BE2C (cell line): Measurements from ENCODE around the gene PTPN3.

Experiments
- DNase-seq: peaks from one replicate; pipeline ENCODE4 v3.0.0-alpha.2; 2020
- H3K27me3 ChIP-seq: fragments of 250-450 bp; sonication (Bioruptor Pico); 2 replicates; pipeline ENCODE4 v1.5.1; 2020; ENCODE audit warnings: mild to moderate bottlenecking
- H3K36me3 ChIP-seq: fragments of 250-450 bp; sonication (Bioruptor Pico); 2 replicates; pipeline ENCODE4 v1.5.1; 2020; ENCODE audit warnings: mild to moderate bottlenecking
- H3K4me1 ChIP-seq: fragments of 250-450 bp; sonication (Bioruptor Pico); 2 replicates; pipeline ENCODE4 v1.5.1; 2020
- H3K4me3 ChIP-seq: 2 replicates; pipeline ENCODE4 v1.5.1; 2011; ENCODE audit warnings: low read depth, low read length
- H3K9me3 ChIP-seq: fragments of 250-450 bp; sonication (Bioruptor Pico); 2 replicates; pipeline ENCODE4 v1.5.1; 2020
- TF ChIP-seq, protein P1 (sequence below): IDR thresholded peaks from 2 replicates; pipeline ENCODE4 v1.5.1; 2012; ENCODE audit warnings: mild to moderate bottlenecking, low read depth, low read length

PTPN3 gene

DNA sequence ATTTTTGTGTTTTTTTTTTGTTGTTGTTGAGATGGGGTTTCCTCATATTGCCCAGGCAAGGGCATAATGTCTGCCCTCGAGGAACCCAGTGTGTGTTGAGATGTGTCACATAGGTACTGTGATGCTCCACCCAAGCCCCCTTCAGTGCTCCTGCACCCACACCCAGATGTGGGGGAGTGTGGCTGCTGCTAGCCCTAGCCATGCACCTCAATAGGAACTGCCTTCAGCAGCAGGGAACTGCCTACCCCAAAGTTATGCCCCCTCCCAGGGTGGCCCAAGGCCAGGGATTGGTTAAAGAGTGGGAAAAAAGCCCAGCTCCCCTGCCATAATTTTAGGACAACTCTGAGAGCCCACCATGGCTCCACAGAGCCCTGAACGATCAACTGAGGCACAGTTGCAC is 143.9 kb downstream of the PTPN3 start:
- TF ChIP-seq, protein P1, sequence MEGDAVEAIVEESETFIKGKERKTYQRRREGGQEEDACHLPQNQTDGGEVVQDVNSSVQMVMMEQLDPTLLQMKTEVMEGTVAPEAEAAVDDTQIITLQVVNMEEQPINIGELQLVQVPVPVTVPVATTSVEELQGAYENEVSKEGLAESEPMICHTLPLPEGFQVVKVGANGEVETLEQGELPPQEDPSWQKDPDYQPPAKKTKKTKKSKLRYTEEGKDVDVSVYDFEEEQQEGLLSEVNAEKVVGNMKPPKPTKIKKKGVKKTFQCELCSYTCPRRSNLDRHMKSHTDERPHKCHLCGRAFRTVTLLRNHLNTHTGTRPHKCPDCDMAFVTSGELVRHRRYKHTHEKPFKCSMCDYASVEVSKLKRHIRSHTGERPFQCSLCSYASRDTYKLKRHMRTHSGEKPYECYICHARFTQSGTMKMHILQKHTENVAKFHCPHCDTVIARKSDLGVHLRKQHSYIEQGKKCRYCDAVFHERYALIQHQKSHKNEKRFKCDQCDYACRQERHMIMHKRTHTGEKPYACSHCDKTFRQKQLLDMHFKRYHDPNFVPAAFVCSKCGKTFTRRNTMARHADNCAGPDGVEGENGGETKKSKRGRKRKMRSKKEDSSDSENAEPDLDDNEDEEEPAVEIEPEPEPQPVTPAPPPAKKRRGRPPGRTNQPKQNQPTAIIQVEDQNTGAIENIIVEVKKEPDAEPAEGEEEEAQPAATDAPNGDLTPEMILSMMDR: no peak
- DNase-seq: no peak
- no peaks in the 10 kb centered on the region; the same call in 1 of the 2 replicates for H3K9me3 ChIP-seq
- H3K4me1 ChIP-seq: no peaks in the 10 kb centered on the region
- no peak overlapping the region for H3K4me3 ChIP-seq
- no peaks in the 10 kb centered on the region for H3K36me3 ChIP-seq
- no peaks in the 10 kb centered on the region for H3K27me3 ChIP-seq

- H3K36me3 ChIP-seq: no peaks in the 10 kb centered on the region
- H3K4me1 ChIP-seq: no peaks in the 10 kb centered on the region
- no peaks in the 10 kb centered on the region for H3K27me3 ChIP-seq
- no peak for DNase-seq
- TF ChIP-seq, protein P1: no peak
- H3K4me3 ChIP-seq: no peak overlapping the region
- H3K9me3 ChIP-seq: no peaks in the 10 kb centered on the region; the same call in 1 of the 2 replicates
These were observed 147.1 kb downstream of the PTPN3 start for GRCh38 chr9:109351032-109351431.

- TF ChIP-seq, protein P1: no peak
- no peaks in the 10 kb centered on the region for H3K4me1 ChIP-seq
- DNase-seq: no peak
These were observed 148.7 kb downstream of the PTPN3 start for GRCh38 chr9:109349421-109349846.

DNA sequence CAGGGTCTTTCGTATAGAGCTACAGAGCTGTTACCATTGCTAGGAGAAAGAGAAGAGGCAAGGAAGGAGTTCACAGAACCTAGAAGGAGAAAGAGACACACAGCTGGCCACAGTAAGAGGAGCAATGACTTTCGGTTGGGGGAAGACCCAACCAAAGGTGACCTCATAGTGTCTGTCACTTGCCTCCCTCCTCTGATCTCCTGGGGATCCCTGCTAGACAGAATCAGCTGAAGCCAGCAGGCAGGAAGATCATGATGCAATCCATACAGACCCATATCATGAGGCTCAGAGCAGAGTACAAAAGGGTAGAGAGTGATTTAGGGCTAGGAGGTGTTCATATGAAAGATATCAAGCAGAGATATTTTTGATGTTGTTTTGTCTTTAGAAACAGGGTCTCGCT is 151.2 kb downstream of the PTPN3 start:
- no peaks in the 10 kb centered on the region for H3K9me3 ChIP-seq
- no peaks in the 10 kb centered on the region for H3K27me3 ChIP-seq
- DNase-seq: no peak
- no peaks in the 10 kb centered on the region for H3K4me1 ChIP-seq
- H3K4me3 ChIP-seq: no peak overlapping the region
- H3K36me3 ChIP-seq: no peaks in the 10 kb centered on the region
- TF ChIP-seq, protein P1: no peak

More at GRCh38 chr9:109349421-109349846, 148.7 kb downstream of the PTPN3 start:
- Histone ChIP-seq H3K27me3 (no peaks in the 10 kb centered on the region), H3K36me3 (no peaks in the 10 kb centered on the region), H3K4me3 (no peak overlapping the region), H3K9me3 (no peaks in the 10 kb centered on the region)

GRCh38 chr9:109344866-109345265 is 153.2 kb downstream of the PTPN3 start:
- no peaks in the 10 kb centered on the region for H3K9me3 ChIP-seq
- H3K27me3 ChIP-seq: no peaks in the 10 kb centered on the region
- TF ChIP-seq, protein P1: no peak

GRCh38 chr9:109342878-109343277 is 155.2 kb downstream of the PTPN3 start:
- Histone ChIP-seq H3K27me3 (no peaks in the 10 kb centered on the region), H3K9me3 (no peaks in the 10 kb centered on the region), H3K4me3 (no peak overlapping the region), H3K4me1 (no peaks in the 10 kb centered on the region), H3K36me3 (no peaks in the 10 kb centered on the region)
- TF ChIP-seq, protein P1: no peak
- no peak for DNase-seq

More at GRCh38 chr9:109344866-109345265, 153.2 kb downstream of the PTPN3 start:
- DNase-seq: no peak
- H3K4me3 ChIP-seq: no peak overlapping the region
- H3K36me3 ChIP-seq: no peaks in the 10 kb centered on the region
- no peaks in the 10 kb centered on the region for H3K4me1 ChIP-seq
